HG03442 (cell line): ENCODE data around the gene TKFC.
"Not testable (repeated sequence)": the region's sequence is repeated elsewhere in the genome, so short reads cannot be mapped to it uniquely, and the experiment has no call there.

Source experiments
- ATAC-seq: cut with Tn5 transposase; IDR thresholded peaks from one replicate; pipeline ENCODE4 v1.9.1; 2021; ENCODE audit warnings: mild to moderate bottlenecking, moderate library complexity; ENCODE audit not compliant: unreplicated experiment

TKFC gene

GRCh38 chr11:61362542-61362875, 29.5 kb downstream of the TKFC start:
- ATAC-seq = no peak

- ATAC-seq = no peak
Measured at GRCh38 chr11:61364012-61364675, 31.1 kb downstream of the TKFC start.

- ATAC-seq = no peak
Measured at GRCh38 chr11:61367406-61367805, 34.4 kb downstream of the TKFC start.

- ATAC-seq = no peak
Measured at GRCh38 chr11:61368646-61369045, 35.6 kb downstream of the TKFC start.

GRCh38 chr11:61369372-61370348, 36.6 kb downstream of the TKFC start:
- peak; percentile 76 for ATAC-seq

- ATAC-seq = no peak
Measured at GRCh38 chr11:61370349-61371005, 37.4 kb downstream of the TKFC start.

- no peak for ATAC-seq
Measured at GRCh38 chr11:61372659-61373420, 39.8 kb downstream of the TKFC start.

GRCh38 chr11:61375761-61376108, 42.7 kb downstream of the TKFC start:
- no peak for ATAC-seq

- ATAC-seq = no peak
Measured at GRCh38 chr11:61377461-61378160, 44.6 kb downstream of the TKFC start.

- ATAC-seq = no peak
Measured at GRCh38 chr11:61378713-61379313, 45.8 kb downstream of the TKFC start.

GRCh38 chr11:61380884-61381283, 47.9 kb downstream of the TKFC start:
- ATAC-seq = no peak

- not testable (repeated sequence) for ATAC-seq
Measured at GRCh38 chr11:61383859-61384258, 50.8 kb downstream of the TKFC start.

GRCh38 chr11:61384271-61385242, 51.5 kb downstream of the TKFC start:
- no peak for ATAC-seq

- no peak for ATAC-seq
Measured at GRCh38 chr11:61390161-61390560, 57.1 kb downstream of the TKFC start.

GRCh38 chr11:61392981-61393595, 60.1 kb downstream of the TKFC start:
- ATAC-seq = peak; percentile 17
